A673 (cell line): Measurements from ENCODE around the gene CDHR3. TPM values are rescaled to one million over a fixed set of nuclear protein-coding genes. Genes with fewer than 3 reads are reported as not detected.

Source experiments
- BruUV-seq: library from RNA; stranded (reverse); fragments of 400-500 nt; replicated peaks from 2 replicates; lab custom pipeline; 2021; lab: Mats Ljungman, UMichigan
- CTCF ChIA-PET: fragments of 300-600 bp; sonication (Branson Sonifier 250); formaldehyde crosslinking; loops from one replicate; lab custom pipeline; 2022; ENCODE audit warnings: antibody characterized with exemption; lab: Charles Lee
- POLR2A ChIA-PET: fragments of 300-600 bp; sonication (Branson Sonifier 250); formaldehyde crosslinking; loops from one replicate; lab custom pipeline; 2022; ENCODE audit warnings: antibody characterized with exemption; ENCODE audit not compliant: low non-redundant PET; lab: Charles Lee
- DNase-seq: peaks from one replicate; pipeline ENCODE4 v3.0.0-alpha.2; 2015; ENCODE audit warnings: low spot score
- H3K27ac ChIP-seq: fragments of 200-600 bp; sonication (generic); 2 replicates; pipeline ENCODE4 v1.5.1; 2016; ENCODE audit warnings: mixed run types, low read depth, mild to moderate bottlenecking, mixed read lengths, antibody characterized with exemption, low read length; ENCODE audit not compliant: poor library complexity, severe bottlenecking
- H3K27me3 ChIP-seq: fragments of 200-600 bp; sonication (generic); replicated peaks from 2 replicates; pipeline ENCODE4 v1.6.1; 2017; ENCODE audit warnings: mixed run types, low read depth, mild to moderate bottlenecking, mixed read lengths, antibody characterized with exemption, low read length; ENCODE audit not compliant: insufficient read depth, poor library complexity
- H3K36me3 ChIP-seq: fragments of 200-600 bp; sonication (generic); 2 replicates; pipeline ENCODE4 v1.6.1; 2016; ENCODE audit warnings: mixed run types, mild to moderate bottlenecking, mixed read lengths, antibody characterized with exemption, low read length; ENCODE audit not compliant: insufficient read depth, poor library complexity, severe bottlenecking
- H3K4me1 ChIP-seq: fragments of 200-600 bp; sonication (generic); 2 replicates; pipeline ENCODE4 v1.6.1; 2017; ENCODE audit warnings: mixed run types, mild to moderate bottlenecking, mixed read lengths, antibody characterized with exemption, low read length; ENCODE audit not compliant: insufficient read depth, poor library complexity, severe bottlenecking
- H3K4me3 ChIP-seq: fragments of 200-600 bp; sonication (generic); 2 replicates; pipeline ENCODE4 v1.5.1; 2016; ENCODE audit warnings: low read depth, mixed run types, mild to moderate bottlenecking, mixed read lengths, low read length; ENCODE audit not compliant: poor library complexity, severe bottlenecking
- H3K9me3 ChIP-seq: fragments of 200-600 bp; sonication (generic); 2 replicates; pipeline ENCODE4 v1.6.1; 2016; ENCODE audit warnings: mixed run types, low read depth, mild to moderate bottlenecking, mixed read lengths, antibody characterized with exemption, low read length; ENCODE audit not compliant: poor library complexity, severe bottlenecking
- EZH2 ChIP-seq: fragments of 200-600 bp; sonication (generic); IDR thresholded peaks from 2 replicates; pipeline ENCODE4 v1.6.1; 2017; ENCODE audit warnings: borderline replicate concordance, low read depth, mild to moderate bottlenecking, mixed read lengths, antibody characterized with exemption, low read length; ENCODE audit not compliant: poor library complexity, severe bottlenecking
- intact Hi-C: fragments of 100-400 bp; cut with micrococcal nuclease; formaldehyde crosslinking; loops from one replicate; pipeline ENCODE4 v1.10.0; 2022; ENCODE audit not compliant: unreplicated experiment
- total RNA-seq: library from RNA; stranded (reverse); gene quantifications from 2 replicates; pipeline ENCODE4 v1.2.3, GENCODE V29; 2021
- TF ChIP-seq, protein P1 (sequence below): fragments of 300-800, 200-600 bp; sonication (generic); conservative IDR thresholded peaks from 2 replicates; pipeline ENCODE4 v1.5.1; 2017; ENCODE audit warnings: low read depth, mild to moderate bottlenecking, antibody characterized with exemption, low read length, moderate library complexity, mixed read lengths

CDHR3 gene
- total RNA-seq, 1 experiment from 2014 or later, result 13.9 TPM

DNA sequence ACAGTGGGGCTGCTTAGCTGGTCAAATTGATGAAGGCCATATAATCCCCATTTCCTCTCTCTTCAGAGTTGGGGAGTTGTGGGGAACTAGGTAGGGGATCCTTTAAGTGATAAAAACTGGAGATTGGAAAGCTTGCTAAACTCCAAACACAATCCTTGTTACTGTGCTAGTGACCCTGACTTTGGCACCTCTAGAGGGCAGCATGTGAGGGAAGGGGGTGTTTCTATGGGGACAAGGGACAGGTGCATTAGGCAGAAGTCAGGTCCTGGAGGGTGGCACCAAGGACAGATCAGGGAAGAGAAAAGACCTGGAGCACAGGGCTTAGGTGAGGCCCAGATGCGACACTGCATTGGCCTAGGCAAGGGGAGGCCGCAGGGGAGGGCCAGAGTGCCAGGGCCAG lies 66.9 kb downstream of the CDHR3 start:
- H3K4me3 ChIP-seq, result no peak overlapping the region
- no peaks in the 10 kb centered on the region for H3K36me3 ChIP-seq
- H3K4me1 ChIP-seq, result peaks cover 35% of the 10 kb centered on the region
- TF ChIP-seq, protein P1, sequence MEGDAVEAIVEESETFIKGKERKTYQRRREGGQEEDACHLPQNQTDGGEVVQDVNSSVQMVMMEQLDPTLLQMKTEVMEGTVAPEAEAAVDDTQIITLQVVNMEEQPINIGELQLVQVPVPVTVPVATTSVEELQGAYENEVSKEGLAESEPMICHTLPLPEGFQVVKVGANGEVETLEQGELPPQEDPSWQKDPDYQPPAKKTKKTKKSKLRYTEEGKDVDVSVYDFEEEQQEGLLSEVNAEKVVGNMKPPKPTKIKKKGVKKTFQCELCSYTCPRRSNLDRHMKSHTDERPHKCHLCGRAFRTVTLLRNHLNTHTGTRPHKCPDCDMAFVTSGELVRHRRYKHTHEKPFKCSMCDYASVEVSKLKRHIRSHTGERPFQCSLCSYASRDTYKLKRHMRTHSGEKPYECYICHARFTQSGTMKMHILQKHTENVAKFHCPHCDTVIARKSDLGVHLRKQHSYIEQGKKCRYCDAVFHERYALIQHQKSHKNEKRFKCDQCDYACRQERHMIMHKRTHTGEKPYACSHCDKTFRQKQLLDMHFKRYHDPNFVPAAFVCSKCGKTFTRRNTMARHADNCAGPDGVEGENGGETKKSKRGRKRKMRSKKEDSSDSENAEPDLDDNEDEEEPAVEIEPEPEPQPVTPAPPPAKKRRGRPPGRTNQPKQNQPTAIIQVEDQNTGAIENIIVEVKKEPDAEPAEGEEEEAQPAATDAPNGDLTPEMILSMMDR, result 0 out of 2 replicates have a peak, but pooled peaks have one; percentile 20
- TF ChIP-seq EZH2, result no peak
- H3K27ac ChIP-seq, result no peak overlapping the region
- CTCF ChIA-PET, result interaction anchor here (0.7 kb wide), 1 partner anchor 10 kb away, joined by 3 read pairs; no protein-coding TSS in a partner anchor
- BruUV-seq, result no TSS peak
- DNase-seq, result no peak
- no peaks in the 10 kb centered on the region for H3K9me3 ChIP-seq
- no peaks in the 10 kb centered on the region for H3K27me3 ChIP-seq
- POLR2A ChIA-PET, result no interaction called here
- intact Hi-C loops, result no loop called here

- POLR2A ChIA-PET, result no interaction called here
- no TSS peak for BruUV-seq
- TF ChIP-seq EZH2, result no peak
- TF ChIP-seq, protein P1, result no peak
- H3K27ac ChIP-seq, result peak overlapping the region; percentile 31
- peaks cover 35% of the 10 kb centered on the region for H3K4me1 ChIP-seq
- H3K9me3 ChIP-seq, result no peaks in the 10 kb centered on the region
- no peak overlapping the region for H3K4me3 ChIP-seq
- H3K27me3 ChIP-seq, result no peaks in the 10 kb centered on the region
- CTCF ChIA-PET, result interaction anchor here (0.6 to 1.5 kb wide), 3 partner anchors 10 to 271 kb away, joined by 3 read pairs; no protein-coding TSS in a partner anchor
- intact Hi-C loops, result no loop called here
- peak; percentile 96 for DNase-seq
- H3K36me3 ChIP-seq, result no peaks in the 10 kb centered on the region
Observed at GRCh38 chr7:106031300-106032035, 68.4 kb downstream of the CDHR3 start.

DNA sequence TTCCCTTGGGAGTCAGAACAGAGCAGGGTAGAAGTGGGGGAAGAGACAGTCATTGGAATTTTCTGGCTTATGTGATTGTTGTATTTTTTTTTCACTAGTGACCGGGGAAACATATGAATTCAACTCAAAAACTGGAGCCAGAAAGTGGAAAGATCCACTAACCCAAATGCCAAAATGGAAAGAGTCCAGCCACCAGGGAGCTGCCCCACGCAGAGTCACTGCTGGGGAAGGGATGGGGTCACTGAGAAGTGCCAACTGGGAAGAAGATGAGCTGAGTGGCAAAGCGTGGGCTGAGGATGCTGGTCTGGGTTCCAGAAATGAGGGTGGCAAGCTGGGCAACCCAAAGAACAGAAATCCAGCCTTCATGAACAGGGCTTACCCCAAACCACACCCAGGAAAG lies 69.2 kb downstream of the CDHR3 start:
- H3K9me3 ChIP-seq, result no peaks in the 10 kb centered on the region
- peaks cover 35% of the 10 kb centered on the region for H3K4me1 ChIP-seq
- no TSS peak for BruUV-seq
- intact Hi-C loops, result no loop called here
- H3K4me3 ChIP-seq, result no peak overlapping the region
- no peaks in the 10 kb centered on the region for H3K27me3 ChIP-seq
- DNase-seq, result no peak
- POLR2A ChIA-PET, result no interaction called here
- TF ChIP-seq, protein P1, result no peak
- no peak for TF ChIP-seq EZH2
- CTCF ChIA-PET, result interaction anchor here (0.9 kb wide), 1 partner anchor 11 kb away, joined by 3 read pairs; no protein-coding TSS in a partner anchor
- H3K36me3 ChIP-seq, result no peaks in the 10 kb centered on the region
- H3K27ac ChIP-seq, result no peak overlapping the region
